Stomach (tissue), 9 donors: Measurements from ENCODE around the gene CUL7. TPM values are rescaled to one million over a fixed set of nuclear protein-coding genes. Genes with fewer than 3 reads are reported as not detected.
A peak's percentile ranks its signal among the peaks of the same experiment; 100 is the strongest.

Experiments
- DNase-seq, 2 donors: peaks; one replicate each; pipeline versions ENCODE4 v3.0.0 to v3.0.0-alpha.2; 2013 to 2019
- H3K27ac ChIP-seq, 5 donors: fragments of 200-600 bp in 4 of 5; sonication (generic) in 4 of 5; one replicate each; pipeline ENCODE4 v1.5.1; 2013 to 2019; ENCODE audit warnings: mild to moderate bottlenecking in 1 of 5, moderate library complexity in 1 of 5
- H3K27me3 ChIP-seq, 3 donors: fragments of 200-600 bp; sonication (generic); one replicate each; pipeline ENCODE4 v1.5.1; 2017 to 2019; ENCODE audit warnings: mixed run types in 1 of 3
- H3K36me3 ChIP-seq, 4 donors: fragments of 200-600 bp; sonication (generic); 1 replicate in 3 of 4; 2 replicates in 1 of 4; pipeline ENCODE4 v1.5.1; 2016 to 2019
- H3K4me1 ChIP-seq, 4 donors: fragments of 200-600 bp; sonication (generic); one replicate each; pipeline ENCODE4 v1.5.1; 2016 to 2019
- H3K4me3 ChIP-seq, 4 donors: fragments of 200-600 bp; sonication (generic) in 3 of 4; one replicate each; pipeline ENCODE4 v1.5.1; 2016 to 2019; ENCODE audit warnings: mild to moderate bottlenecking in 1 of 4
- H3K9me3 ChIP-seq, 4 donors: fragments of 200-600 bp; sonication (generic); one replicate each; pipeline ENCODE4 v1.5.1; 2016 to 2019
- CTCF ChIP-seq, 7 experiments: fragments of 450-650 bp in 4 of 7; fragments of 200-600 bp in 3 of 7; sonication (generic) in 3 of 7; IDR thresholded peaks; one replicate each; pipeline ENCODE4 v1.5.1; 2016 to 2019; ENCODE audit warnings: antibody characterized with exemption in 7 of 7, control low read depth in 2 of 7, mild to moderate bottlenecking in 1 of 7
- EP300 ChIP-seq: sonication (generic); formaldehyde crosslinking; IDR thresholded peaks from one replicate; pipeline ENCODE4 v1.6.1; 2017; ENCODE audit warnings: antibody characterized with exemption
- POLR2A ChIP-seq, 4 donors: fragments of 450-650 bp; IDR thresholded peaks; one replicate each; pipeline ENCODE4 v1.6.1; 2016; ENCODE audit warnings: antibody characterized with exemption in 4 of 4, control low read depth in 2 of 4, mild to moderate bottlenecking in 1 of 4, moderate library complexity in 1 of 4
- POLR2AphosphoS5 ChIP-seq, 3 donors: sonication (generic); formaldehyde crosslinking; IDR thresholded peaks; one replicate each; pipeline ENCODE4 v1.6.1; 2016; ENCODE audit warnings: antibody characterized with exemption in 3 of 3
- WGBS, 5 donors: extraction: QIAGEN DNeasy Blood & Tissue Kit in 3 of 5; methylation state at CpG; one replicate each; pipeline versions ENCODE4 v1.1.5 to v1.1.7; 2013 to 2018; 5-methylcytosine and 5-hydroxymethylcytosine counted together
- intact Hi-C: fragments of 100-400 bp; cut with DNase I; formaldehyde crosslinking; loops from one replicate; pipeline ENCODE4 v1.15.1; 2023; ENCODE audit warnings: low total_unique reads
- polyA plus RNA-seq, 3 donors: library from polyadenylated mRNA; stranded (reverse); fragments of 200-250 nt; gene quantifications; one replicate each; pipeline ENCODE4 v1.2.3, GENCODE V29; 2013
- total RNA-seq, 5 donors: library from RNA; depleted of rRNA; stranded (reverse); fragments of >200 nt; gene quantifications; one replicate each; pipeline versions ENCODE4 v1.1.0 to v1.2.3, GENCODE V29; 2014 to 2016
- donor health status: healthy with polysubstance abuse.
- donor health status: Bipolar disorder and iron deficiency.
- donor health status: healthy.

CUL7 gene
- total and polyA plus RNA-seq, 8 donors, result 4.4 to 26.1 (median 10.5) TPM

DNA sequence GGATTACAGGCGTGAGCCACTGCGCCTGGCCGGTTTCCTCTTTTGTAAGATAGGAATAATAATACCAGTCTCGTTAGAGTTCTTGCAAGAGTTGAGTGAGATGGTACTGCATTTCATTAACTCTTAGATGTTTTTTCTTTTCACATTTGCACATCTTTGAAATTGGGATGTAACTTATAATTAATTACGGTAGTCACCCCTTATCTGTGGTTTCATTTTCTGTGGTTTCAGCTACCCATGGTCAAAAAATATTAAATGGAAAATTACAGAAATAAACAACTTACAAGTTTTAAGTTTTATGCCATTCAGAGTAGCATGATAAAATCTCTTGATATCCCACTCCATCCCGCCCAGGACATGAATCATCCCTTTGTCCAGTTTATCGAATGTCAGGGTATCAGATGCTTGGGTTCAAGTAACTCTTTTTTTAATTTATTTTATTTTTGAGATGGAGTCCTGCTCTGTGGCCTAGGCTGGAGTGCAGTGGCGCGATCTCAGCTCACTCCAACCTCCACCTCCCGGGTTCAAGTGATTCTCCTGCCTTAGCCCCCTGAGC is 37.9 kb upstream of the CUL7 start:
- no peak overlapping the region for H3K27ac ChIP-seq
- WGBS, 5 donors, result 82 to 90% (median 85%) methylated on average over 10 of the region's 10 CpGs
- intact Hi-C loops, result no loop called here
- H3K9me3 ChIP-seq, result no peaks in the 10 kb centered on the region
- no peaks in the 10 kb centered on the region for H3K27me3 ChIP-seq
- H3K4me3 ChIP-seq, result no peak overlapping the region
- TF ChIP-seq CTCF (IDR thresholded peaks at IDR 0.05) (no peak), POLR2AphosphoS5 (IDR thresholded peaks at IDR 0.05) (no peak), EP300 (no peak), POLR2A (IDR thresholded peaks at IDR 0.05) (no peak)
- no peak for DNase-seq
- H3K4me1 ChIP-seq, result peaks cover 15 to 46% (median 36%) of the 10 kb centered on the region in 4 donors
- no peaks in the 10 kb centered on the region for H3K36me3 ChIP-seq

- Histone ChIP-seq H3K4me1 (peaks cover 10 to 41% (median 31%) of the 10 kb centered on the region in 4 donors), H3K27me3 (no peaks in the 10 kb centered on the region), H3K36me3 (no peaks in the 10 kb centered on the region), H3K9me3 (no peaks in the 10 kb centered on the region), H3K27ac (peak overlapping the region in 1 of 5 donors; percentile 78), H3K4me3 (no peak overlapping the region)
- WGBS, 5 donors, result 73 to 88% (median 78%) methylated on average over 5 of the region's 5 CpGs
- no peak for TF ChIP-seq POLR2A (IDR thresholded peaks at IDR 0.05)
- TF ChIP-seq CTCF (IDR thresholded peaks at IDR 0.05), result no peak
- TF ChIP-seq POLR2AphosphoS5 (IDR thresholded peaks at IDR 0.05), result no peak
- TF ChIP-seq EP300, result no peak
- intact Hi-C loops, result no loop called here
- no peak for DNase-seq
These were observed 37.4 kb upstream of the CUL7 start for GRCh38 chr6:43091020-43091419.

DNA sequence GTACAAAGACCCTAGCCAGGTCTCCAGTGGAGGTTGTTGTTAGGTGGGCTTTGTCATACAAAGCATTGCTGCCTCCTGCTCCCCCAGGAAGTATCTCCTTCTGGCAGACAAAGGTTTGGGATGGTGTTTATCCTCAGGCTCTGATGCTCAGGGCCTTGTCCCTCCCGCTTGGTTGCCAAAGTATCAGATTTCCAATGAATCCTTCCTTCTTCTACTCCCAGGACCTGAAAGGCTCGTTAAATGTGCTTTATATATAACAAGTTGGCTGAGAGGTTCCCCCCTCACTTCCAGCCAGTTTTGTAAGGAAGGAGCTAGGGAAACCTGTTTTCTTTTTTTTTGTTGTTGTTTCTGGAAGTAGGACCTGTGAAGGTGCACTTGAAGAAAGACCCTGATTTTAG is 36.9 kb upstream of the CUL7 start:
- Histone ChIP-seq H3K36me3 (no peaks in the 10 kb centered on the region), H3K27ac (peak overlapping the region in 2 of 5 donors; percentile 59 to 78), H3K4me3 (no peak overlapping the region), H3K27me3 (no peaks in the 10 kb centered on the region), H3K4me1 (peaks cover 6 to 37% (median 27%) of the 10 kb centered on the region in 4 donors), H3K9me3 (no peaks in the 10 kb centered on the region)
- WGBS, 5 donors, result 35 to 60% (median 55%) methylated on average over 2 of the region's 2 CpGs
- TF ChIP-seq POLR2A (IDR thresholded peaks at IDR 0.05) (no peak), EP300 (no peak), CTCF (IDR thresholded peaks at IDR 0.05) (no peak), POLR2AphosphoS5 (IDR thresholded peaks at IDR 0.05) (no peak)
- intact Hi-C loops, result no loop called here
- no peak for DNase-seq

- WGBS, 5 donors, result 31 to 63% (median 39%) methylated on average over 8 of the region's 8 CpGs
- H3K27ac ChIP-seq, result peak overlapping the region; percentile 43 to 78 (median 57)
- no peaks in the 10 kb centered on the region for H3K27me3 ChIP-seq
- H3K36me3 ChIP-seq, result no peaks in the 10 kb centered on the region
- intact Hi-C loops, result no loop called here
- DNase-seq, result peak in 1 of 2 donors; percentile 34
- no peak overlapping the region for H3K4me3 ChIP-seq
- TF ChIP-seq EP300 (no peak), POLR2AphosphoS5 (IDR thresholded peaks at IDR 0.05) (no peak), CTCF (IDR thresholded peaks at IDR 0.05) (no peak)
- peaks cover 4 to 33% (median 24%) of the 10 kb centered on the region in 4 donors for H3K4me1 ChIP-seq
- no peaks in the 10 kb centered on the region for H3K9me3 ChIP-seq
These were observed 36.4 kb upstream of the CUL7 start for GRCh38 chr6:43089874-43090558.
